NT2/D1 (cell line): ENCODE results near the gene STIM2.

Experiments
- YY1 ChIP-seq: IDR thresholded peaks from 2 replicates; pipeline ENCODE4 v1.6.1; 2011; ENCODE audit not compliant: insufficient read length, insufficient read depth
- ZNF274 ChIP-seq: IDR thresholded peaks from 2 replicates; pipeline ENCODE4 v1.6.1; 2011; ENCODE audit warnings: mild to moderate bottlenecking, low read depth, low read length

DNA sequence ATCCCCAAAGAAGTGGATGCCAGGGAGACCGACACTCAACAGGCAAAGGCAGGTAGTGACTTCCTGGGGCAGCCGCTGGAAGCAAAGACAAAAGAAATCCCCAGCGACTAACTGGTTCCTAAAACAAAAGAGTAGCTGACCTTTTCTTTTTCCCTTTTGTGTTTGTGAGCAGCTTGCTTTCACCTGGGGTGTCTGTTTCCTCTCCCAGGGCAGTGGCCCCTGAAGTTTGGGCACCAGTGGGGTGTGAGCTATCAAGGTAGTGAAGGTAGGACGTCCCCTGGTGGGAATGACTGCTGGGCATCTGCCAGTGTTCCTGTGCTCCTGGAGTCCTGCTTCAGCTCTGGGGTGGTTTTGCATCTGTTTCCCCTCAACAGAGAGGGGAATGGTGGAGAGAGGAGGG lies 41.6 kb upstream of the STIM2 start:
- TF ChIP-seq YY1 (no peak), ZNF274 (no peak)
